H9 (cell line): ENCODE results near the gene NKD1. TPM values are rescaled to one million over a fixed set of nuclear protein-coding genes. Genes with fewer than 3 reads are reported as not detected.

ENCODE experiments used
- DNase-seq: peaks from one replicate; pipeline ENCODE4 v3.0.0-alpha.2; 2017
- H2AFZ ChIP-seq: one replicate; pipeline ENCODE4 v1.6.1; 2013; ENCODE audit warnings: mild to moderate bottlenecking, low read length, control low read depth, moderate library complexity
- H2AK5ac ChIP-seq: 2 replicates; pipeline ENCODE4 v1.6.1; 2013; ENCODE audit warnings: low read length, control low read depth, mixed read lengths; ENCODE audit not compliant: insufficient read length
- H2BK120ac ChIP-seq: one replicate; pipeline ENCODE4 v1.6.1; 2013; ENCODE audit warnings: low read depth, mild to moderate bottlenecking, low read length, control low read depth, inconsistent platforms; ENCODE audit not compliant: poor library complexity, severe bottlenecking
- H2BK12ac ChIP-seq: 2 replicates; pipeline ENCODE4 v1.6.1; 2013; ENCODE audit warnings: low read length, control low read depth, mixed read lengths, low read depth; ENCODE audit not compliant: insufficient read length
- H2BK15ac ChIP-seq: 2 replicates; pipeline ENCODE4 v1.6.1; 2013; ENCODE audit warnings: low read depth, low read length, control low read depth
- H2BK20ac ChIP-seq: one replicate; pipeline ENCODE4 v1.6.1; 2013; ENCODE audit warnings: low read depth, mild to moderate bottlenecking, low read length, control low read depth, inconsistent platforms; ENCODE audit not compliant: poor library complexity, severe bottlenecking
- H2BK5ac ChIP-seq: 2 replicates; pipeline ENCODE4 v1.6.1; 2013; ENCODE audit warnings: low read length, control low read depth, mixed read lengths; ENCODE audit not compliant: insufficient read length
- H3K14ac ChIP-seq: 2 replicates; pipeline ENCODE4 v1.6.1; 2013; ENCODE audit warnings: low read length, control low read depth; ENCODE audit not compliant: insufficient read depth
- H3K18ac ChIP-seq: 2 replicates; pipeline ENCODE4 v1.6.1; 2013; ENCODE audit warnings: low read depth, mild to moderate bottlenecking, mixed read lengths, low read length, control low read depth; ENCODE audit not compliant: insufficient read length
- H3K23ac ChIP-seq: 2 replicates; pipeline ENCODE4 v1.6.1; 2013; ENCODE audit warnings: low read length, control low read depth, mixed read lengths, low read depth; ENCODE audit not compliant: insufficient read length
- H3K23me2 ChIP-seq: 2 replicates; pipeline ENCODE4 v1.6.1; 2013; ENCODE audit warnings: low read depth, mild to moderate bottlenecking, mixed read lengths, low read length, control low read depth; ENCODE audit not compliant: insufficient read length, poor library complexity, severe bottlenecking
- H3K27ac ChIP-seq: 2 replicates; pipeline ENCODE4 v1.5.1; 2013; ENCODE audit warnings: low read length, control low read depth, mixed read lengths, low read depth; ENCODE audit not compliant: insufficient read length
- H3K27me3 ChIP-seq: 2 replicates; pipeline ENCODE4 v1.6.1; 2013; ENCODE audit warnings: low read length, control low read depth, inconsistent platforms; ENCODE audit not compliant: insufficient read depth
- H3K4ac ChIP-seq: 2 replicates; pipeline ENCODE4 v1.6.1; 2013; ENCODE audit warnings: low read depth, mild to moderate bottlenecking, control low read depth, inconsistent platforms, low read length, moderate library complexity
- H3K4me1 ChIP-seq: 2 replicates; pipeline ENCODE4 v1.6.1; 2013; ENCODE audit warnings: low read length, control low read depth, inconsistent platforms; ENCODE audit not compliant: insufficient read depth
- H3K4me2 ChIP-seq: 2 replicates; pipeline ENCODE4 v1.6.1; 2013; ENCODE audit warnings: low read length, control low read depth, mixed read lengths; ENCODE audit not compliant: insufficient read length, insufficient read depth
- H3K56ac ChIP-seq: 2 replicates; pipeline ENCODE4 v1.6.1; 2013; ENCODE audit warnings: low read depth, mild to moderate bottlenecking, mixed read lengths, low read length, control low read depth; ENCODE audit not compliant: insufficient read length
- H3K79me1 ChIP-seq: 2 replicates; pipeline ENCODE4 v1.6.1; 2013; ENCODE audit warnings: low read depth, mild to moderate bottlenecking, moderate library complexity, low read length, control low read depth, inconsistent platforms; ENCODE audit not compliant: insufficient read depth, poor library complexity, severe bottlenecking
- H3K79me2 ChIP-seq: 2 replicates; pipeline ENCODE4 v1.6.1; 2013; ENCODE audit warnings: low read length, control low read depth, inconsistent platforms; ENCODE audit not compliant: insufficient read depth
- H3K9ac ChIP-seq: 2 replicates; pipeline ENCODE4 v1.6.1; 2013; ENCODE audit warnings: low read length, control low read depth, mixed read lengths; ENCODE audit not compliant: insufficient read length; ENCODE audit errors: extremely low read depth
- H3K9me3 ChIP-seq: one replicate; pipeline ENCODE4 v1.6.1; 2013; ENCODE audit warnings: low read depth, low read length, inconsistent platforms; ENCODE audit not compliant: control insufficient read depth
- H3T11ph ChIP-seq: one replicate; pipeline ENCODE4 v1.6.1; 2013; ENCODE audit warnings: mild to moderate bottlenecking, low read length, control low read depth, inconsistent platforms
- H4K20me1 ChIP-seq: one replicate; pipeline ENCODE4 v1.6.1; 2013; ENCODE audit not compliant: control insufficient read depth, insufficient read length, insufficient read depth
- H4K5ac ChIP-seq: 2 replicates; pipeline ENCODE4 v1.6.1; 2013; ENCODE audit warnings: low read depth, mild to moderate bottlenecking, mixed read lengths, low read length, control low read depth; ENCODE audit not compliant: insufficient read length
- H4K8ac ChIP-seq: replicated peaks from 2 replicates; pipeline ENCODE4 v1.6.1; 2013; ENCODE audit warnings: low read length, control low read depth, mixed read lengths, low read depth; ENCODE audit not compliant: insufficient read length
- H4K91ac ChIP-seq: 2 replicates; pipeline ENCODE4 v1.6.1; 2013; ENCODE audit warnings: low read depth, mild to moderate bottlenecking, moderate library complexity, mixed read lengths, low read length, control low read depth; ENCODE audit not compliant: insufficient read length
- H3K27ac Mint-ChIP-seq, 3 experiments: 2 replicates in 2 of 3; 3 replicates in 1 of 3; pipeline ENCODE4 v1.8.0; 2020 to 2021; ENCODE audit warnings: mixed read lengths in 3 of 3, mild to moderate bottlenecking in 1 of 3, moderate library complexity in 1 of 3
- H3K27me3 Mint-ChIP-seq: 2 replicates; pipeline ENCODE4 v1.8.0; 2021; ENCODE audit warnings: low read depth, mild to moderate bottlenecking, moderate library complexity, mixed read lengths
- H3K36me3 Mint-ChIP-seq, 3 experiments: 2 replicates in 2 of 3; 3 replicates in 1 of 3; pipeline ENCODE4 v1.8.0; 2020 to 2021; ENCODE audit warnings: low read depth in 3 of 3, mixed read lengths in 3 of 3; ENCODE audit not compliant: insufficient read depth in 1 of 3
- H3K4me1 Mint-ChIP-seq, 2 experiments: 2 replicates each; pipeline ENCODE4 v1.8.0; 2020; ENCODE audit warnings: mixed read lengths in 2 of 2
- H3K4me3 Mint-ChIP-seq, 2 experiments: 2 replicates in 1 of 2; 3 replicates in 1 of 2; pipeline ENCODE4 v1.8.0; 2020 to 2021; ENCODE audit warnings: mild to moderate bottlenecking in 2 of 2, mixed read lengths in 2 of 2, moderate library complexity in 1 of 2
- H3K9me3 Mint-ChIP-seq, 2 experiments: 2 replicates in 1 of 2; 3 replicates in 1 of 2; pipeline ENCODE4 v1.8.0; 2020; ENCODE audit warnings: mild to moderate bottlenecking in 2 of 2, mixed read lengths in 2 of 2, moderate library complexity in 1 of 2
- CTCF ChIP-seq: fragments of 200-600 bp; sonication (generic); conservative IDR thresholded peaks from 3 replicates; pipeline ENCODE4 v1.8.0; 2021; ENCODE audit warnings: antibody characterized with exemption, mild to moderate bottlenecking
- WGBS: extraction: QIAGEN DNeasy Blood & Tissue Kit; methylation state at CpG from one replicate; pipeline ENCODE4 v1.1.7; 2013; ENCODE audit warnings: missing lambda C conversion rate, low lambda C conversion rate, mixed read lengths; ENCODE audit not compliant: insufficient read length; ENCODE audit errors: extremely low coverage; 5-methylcytosine and 5-hydroxymethylcytosine counted together
- total RNA-seq: library from RNA; stranded (reverse); gene quantifications from 2 replicates; pipeline ENCODE4 v1.2.1, GENCODE V29; 2021

The NKD1 gene
- total RNA-seq, 1 experiment from 2014 or later, result 1.9 TPM

- Mint-ChIP-seq H3K4me1 (peaks cover 13 to 17% of the 10 kb centered on the region in 2 experiments), H3K36me3 (no peaks in the 10 kb centered on the region), H3K4me3 (no peak overlapping the region), H3K27ac (no peak overlapping the region), H3K27me3 (peaks cover 20% of the 10 kb centered on the region), H3K9me3 (no peaks in the 10 kb centered on the region; a peak in 1 of 5 replicates)
- no peak for DNase-seq
- Histone ChIP-seq H3K23me2 (no peaks in the 10 kb centered on the region), H3T11ph (no peak overlapping the region), H4K20me1 (no peaks in the 10 kb centered on the region), H3K23ac (no peak overlapping the region), H3K14ac (no peak overlapping the region), H3K4me2 (no peak overlapping the region), H2AFZ (no peak overlapping the region), H3K27me3 (no peaks in the 10 kb centered on the region), H3K27ac (no peak overlapping the region), H3K4me1 (no peaks in the 10 kb centered on the region; the same call in 1 of the 2 replicates), H2BK5ac (no peak overlapping the region), H2BK20ac (no peak overlapping the region), H3K18ac (no peak overlapping the region), H3K56ac (no peak overlapping the region), H3K9me3 (no peaks in the 10 kb centered on the region), H3K9ac (no peak overlapping the region), H3K4ac (no peak overlapping the region), H2BK12ac (no peak overlapping the region), H2AK5ac (no peak overlapping the region), H4K8ac (no peak overlapping the region), H3K79me1 (no peaks in the 10 kb centered on the region), H2BK15ac (no peak overlapping the region), H2BK120ac (no peak overlapping the region), H3K79me2 (no peaks in the 10 kb centered on the region), H4K5ac (no peak overlapping the region), H4K91ac (no peak overlapping the region)
- no peak for TF ChIP-seq CTCF
- WGBS, result no CpG with 5 or more reads among the region's 5 CpGs
These were observed 96.0 kb downstream of the NKD1 start for GRCh38 chr16:50644245-50644644.
